OCI-LY7 (cell line): ENCODE data around the gene COX19.

Experiments used
- CTCF ChIP-seq: fragments of 200-600 bp; sonication (generic); conservative IDR thresholded peaks from 2 replicates; pipeline ENCODE4 v1.5.1; 2014; ENCODE audit warnings: mild to moderate bottlenecking, antibody characterized with exemption, low read length, moderate library complexity, mixed read lengths
- EZH2phosphoT487 ChIP-seq: fragments of 200-600 bp; sonication (generic); IDR thresholded peaks from 2 replicates; pipeline ENCODE4 v1.6.1; 2018; ENCODE audit warnings: low read depth, borderline replicate concordance, mild to moderate bottlenecking, mixed run types, antibody characterized with exemption, low read length, moderate library complexity, mixed read lengths

DNA sequence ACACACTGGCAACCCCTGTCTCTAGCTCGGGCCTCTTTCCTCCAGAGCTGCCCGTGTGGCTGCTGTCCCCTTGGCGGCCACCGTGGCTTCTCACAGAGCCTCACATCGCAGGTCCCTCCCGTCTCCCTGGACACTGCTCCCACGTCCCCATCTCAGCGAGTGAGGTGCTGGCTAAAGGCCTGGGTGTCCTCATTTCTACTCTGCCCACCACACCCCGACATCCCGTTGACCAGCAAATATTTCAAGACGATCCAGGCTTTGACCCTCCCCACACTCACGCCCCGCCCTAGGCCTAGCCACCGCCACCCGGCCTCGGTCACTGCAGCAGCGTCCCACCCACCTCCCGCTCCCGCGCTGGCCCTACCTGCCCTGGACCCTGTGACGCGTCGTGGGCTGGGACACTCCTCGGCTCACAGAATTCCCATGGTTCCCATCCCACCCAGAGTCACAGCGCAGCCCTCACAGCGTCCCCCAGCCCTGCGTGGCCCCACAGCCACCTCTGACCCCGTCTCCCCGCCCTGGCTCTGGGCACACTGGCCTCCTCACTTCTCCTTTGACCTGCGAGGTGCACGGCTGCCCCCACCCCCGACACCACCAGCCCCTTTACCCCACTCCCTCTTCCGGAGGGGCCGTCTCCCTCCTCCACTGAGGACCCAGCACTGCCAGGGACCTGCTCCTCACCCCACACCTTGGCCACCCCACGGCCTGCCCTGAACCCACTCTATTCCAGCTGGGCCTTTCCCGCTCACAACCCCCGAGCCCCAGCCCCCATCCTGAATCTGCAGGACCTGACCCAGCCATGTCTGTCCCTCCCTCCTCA lies 27.7 kb downstream of the COX19 start:
- TF ChIP-seq CTCF: no peak
- no peak for TF ChIP-seq EZH2phosphoT487
